Activated CD4-positive, alpha-beta T cell treated with anti-CD3 and anti-CD28 coated beads, Interleukin-2, amount 50 U/mL, for 16 hours (primary cell): Measurements from ENCODE around the gene SFT2D1.
"Not testable (repeated sequence)": the region's sequence is repeated elsewhere in the genome, so short reads cannot be mapped to it uniquely, and the experiment has no call there.

Experiments used
- DNase-seq: peaks from one replicate; pipeline ENCODE4 v3.0.0-alpha.2; 2020

The SFT2D1 gene

DNA sequence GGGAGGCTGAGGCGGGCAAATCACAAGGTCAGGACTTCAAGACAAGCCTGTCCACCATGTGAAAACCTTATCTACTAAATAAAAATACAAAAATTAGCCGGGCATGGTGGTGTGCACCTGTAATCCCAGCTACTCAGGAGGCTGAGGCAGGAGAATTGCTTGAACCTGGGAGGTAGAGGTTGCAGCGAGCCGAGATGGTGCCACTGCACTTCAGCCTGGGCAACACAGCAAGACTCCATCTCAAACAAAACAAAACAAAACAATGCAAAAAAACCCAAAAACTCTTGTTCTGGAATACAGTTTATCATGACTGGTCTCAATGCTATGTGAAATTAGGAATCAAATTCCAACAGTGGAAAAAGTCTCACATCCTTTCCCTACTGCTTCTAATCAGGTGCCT lies 20.1 kb upstream of the SFT2D1 start:
- not testable (repeated sequence) for DNase-seq

DNA sequence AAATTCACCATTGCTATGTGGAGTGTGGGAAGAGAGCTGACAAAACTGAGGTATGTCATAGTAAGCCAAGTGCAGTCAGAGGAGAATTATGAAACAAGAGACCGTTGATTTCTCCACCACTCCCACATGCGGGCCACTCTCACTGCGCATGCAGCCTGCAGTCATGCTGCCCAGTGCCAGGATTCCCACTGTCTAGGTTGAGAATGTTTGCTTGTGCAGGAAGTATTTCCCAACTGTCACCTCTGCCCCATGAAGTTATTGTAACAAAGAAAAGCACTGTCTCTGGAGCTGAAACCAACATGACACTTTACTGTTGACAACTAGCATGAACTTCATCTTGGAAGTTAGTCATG lies 18.7 kb upstream of the SFT2D1 start:
- no peak for DNase-seq

DNA sequence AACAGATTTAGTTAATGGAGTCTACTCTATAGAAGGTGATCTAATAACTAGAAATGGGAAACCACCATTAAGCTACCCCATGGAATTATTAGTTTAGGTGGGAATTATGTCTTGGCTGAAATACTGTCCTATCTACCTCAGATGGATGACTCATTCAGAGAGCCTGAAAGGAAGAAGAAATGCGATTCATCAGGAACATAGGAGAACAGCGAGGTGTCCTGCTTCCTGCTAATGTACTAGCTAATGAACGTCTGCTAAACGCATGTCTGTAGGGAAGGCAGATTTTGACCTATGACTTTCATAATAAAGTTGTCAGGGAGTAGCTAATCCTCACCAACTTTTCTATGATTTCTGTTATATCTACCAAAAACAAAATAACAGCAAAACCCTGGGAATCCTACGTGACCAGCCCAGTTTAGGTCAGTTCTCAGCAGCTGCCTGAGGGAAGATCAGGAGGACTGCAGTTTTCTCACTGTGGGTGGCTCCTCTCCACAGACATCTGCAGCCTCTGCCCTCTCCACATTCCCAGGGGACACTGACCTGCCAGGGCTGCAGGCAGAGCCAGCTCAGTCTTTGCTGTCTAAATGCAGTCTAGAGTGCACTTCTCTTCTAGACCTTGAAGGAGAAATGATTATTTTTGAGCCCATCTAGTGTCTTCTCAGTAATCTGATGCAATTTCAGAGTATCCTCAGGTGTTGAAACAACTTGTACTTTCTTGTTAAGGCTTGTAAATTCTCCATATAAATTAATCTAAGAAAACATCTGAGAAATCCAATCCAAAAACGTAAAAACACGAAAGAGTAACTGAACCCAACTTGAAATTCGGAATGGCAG lies 18.1 kb upstream of the SFT2D1 start:
- DNase-seq, result no peak

DNA sequence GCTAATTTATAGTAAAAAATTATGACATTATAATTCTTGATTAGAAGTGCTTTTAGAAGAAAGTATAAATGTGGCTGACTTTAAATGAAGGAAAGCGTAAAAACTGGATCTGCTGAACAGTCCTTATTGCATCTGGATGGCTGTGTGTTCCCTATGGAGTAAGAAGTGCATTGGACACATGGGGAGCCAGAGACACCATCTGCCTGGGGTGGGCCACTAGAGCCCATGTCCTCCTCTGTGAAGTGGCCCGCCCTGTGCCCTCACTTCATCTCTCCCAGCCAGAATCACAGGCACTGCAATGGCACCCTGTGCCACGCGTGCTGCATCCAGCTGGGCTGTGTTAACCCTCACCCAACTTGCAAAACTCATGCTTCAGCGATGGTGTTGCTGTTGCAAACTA lies 13.2 kb upstream of the SFT2D1 start:
- DNase-seq, result no peak

DNA sequence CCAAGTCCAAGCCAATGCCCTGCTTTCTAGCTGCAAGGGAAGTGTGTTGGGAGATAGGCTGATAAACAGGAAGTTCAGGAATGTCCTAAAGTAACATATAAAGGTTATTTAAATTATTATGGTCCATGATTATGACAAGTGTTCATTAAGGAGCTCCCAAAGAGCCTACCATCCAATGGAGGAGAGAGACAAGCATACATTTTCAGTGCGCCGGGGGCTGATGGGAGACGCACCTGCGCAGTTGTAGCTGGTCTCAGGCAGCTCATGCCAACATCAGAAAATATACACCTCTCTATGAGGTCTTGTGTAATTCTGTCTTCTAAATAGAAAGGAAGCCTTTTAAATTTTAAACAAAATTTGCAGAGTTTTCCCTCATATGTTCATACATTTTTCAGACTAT lies 12.6 kb upstream of the SFT2D1 start:
- no peak for DNase-seq

DNA sequence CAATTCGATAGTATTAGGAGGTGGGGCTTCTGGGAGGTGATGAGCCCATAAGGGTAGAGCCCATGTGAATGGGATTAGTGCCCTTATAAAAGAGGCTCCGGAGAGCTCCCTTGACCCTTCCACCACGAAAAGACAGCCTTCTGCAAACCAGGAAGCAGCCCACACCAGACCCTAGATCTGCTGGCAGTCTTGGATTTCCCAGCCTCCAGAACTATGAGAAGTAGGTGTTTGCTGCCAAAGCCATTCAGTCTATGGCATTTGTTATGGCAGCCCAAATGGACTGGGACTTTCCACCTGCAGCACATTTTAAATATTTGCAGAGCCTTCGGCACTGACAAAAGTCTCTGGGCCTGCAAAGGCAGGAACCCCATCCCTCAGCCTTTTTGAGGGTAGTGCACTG lies 11.8 kb upstream of the SFT2D1 start:
- DNase-seq, result no peak

DNA sequence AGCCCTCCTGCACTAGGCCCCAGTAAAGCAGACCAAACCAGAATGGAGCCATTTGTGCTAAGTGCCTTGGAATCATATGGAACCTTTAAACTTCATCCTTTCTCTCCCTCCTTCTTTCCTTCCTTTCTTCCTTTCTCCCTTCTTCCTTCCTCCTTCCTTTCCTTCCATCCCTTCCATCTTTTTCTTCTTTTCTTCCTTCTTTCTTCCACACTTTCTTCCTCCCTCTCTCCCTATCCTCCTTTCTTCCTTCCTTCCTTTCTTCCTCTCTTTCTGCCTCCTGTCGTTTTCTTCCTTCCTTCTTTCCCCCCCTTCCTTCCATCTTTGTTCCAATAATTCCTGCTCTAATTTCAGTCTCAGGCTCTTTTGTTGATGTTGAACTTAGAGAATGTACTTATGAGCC lies 11.2 kb upstream of the SFT2D1 start:
- no peak for DNase-seq

DNA sequence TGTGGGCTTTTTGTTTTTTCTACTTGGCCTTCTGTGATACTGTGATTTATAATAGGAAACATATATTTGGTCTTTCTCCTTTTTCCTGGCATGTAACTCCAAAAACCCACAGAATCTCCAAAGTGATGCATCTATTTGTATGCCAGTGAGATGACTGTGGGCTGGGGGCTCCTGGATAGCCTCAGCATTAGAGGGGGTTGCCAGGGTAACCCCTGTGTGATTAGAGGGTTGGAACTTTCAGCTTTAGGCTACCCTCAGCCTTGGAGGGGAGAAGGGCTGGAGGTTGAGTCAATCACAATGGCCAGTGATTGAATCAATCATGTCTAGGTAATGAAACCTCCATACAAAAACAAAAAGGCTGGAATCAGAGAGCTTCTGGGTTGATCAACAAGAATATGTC lies 10.6 kb upstream of the SFT2D1 start:
- no peak for DNase-seq

DNA sequence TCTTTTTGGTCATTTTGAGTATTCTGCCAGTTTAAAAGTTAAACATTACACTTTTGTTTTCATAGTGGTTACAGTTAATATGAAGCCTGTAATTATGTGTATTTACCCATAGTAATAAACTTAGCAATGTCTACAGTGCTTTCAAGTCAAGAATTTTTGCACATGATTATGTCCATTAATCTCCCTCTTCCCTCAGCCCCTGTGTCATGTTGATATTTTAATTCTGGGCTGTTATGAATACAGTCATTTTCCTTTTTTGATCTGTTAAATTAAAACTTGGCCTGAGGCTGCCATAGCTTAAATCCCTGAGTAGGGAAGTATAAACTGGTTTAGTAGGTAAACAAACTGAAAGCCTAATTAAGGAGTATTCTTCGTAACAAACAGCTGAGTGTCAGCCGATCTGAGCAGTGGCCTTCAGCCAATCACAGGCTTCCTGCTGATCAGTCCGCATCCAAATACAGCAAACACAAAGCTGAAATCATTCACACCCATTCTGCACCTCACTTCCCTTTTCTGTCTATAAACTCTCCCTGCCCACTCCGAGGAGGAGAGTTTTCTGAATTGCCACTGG lies 9.5 kb upstream of the SFT2D1 start:
- no peak for DNase-seq

DNA sequence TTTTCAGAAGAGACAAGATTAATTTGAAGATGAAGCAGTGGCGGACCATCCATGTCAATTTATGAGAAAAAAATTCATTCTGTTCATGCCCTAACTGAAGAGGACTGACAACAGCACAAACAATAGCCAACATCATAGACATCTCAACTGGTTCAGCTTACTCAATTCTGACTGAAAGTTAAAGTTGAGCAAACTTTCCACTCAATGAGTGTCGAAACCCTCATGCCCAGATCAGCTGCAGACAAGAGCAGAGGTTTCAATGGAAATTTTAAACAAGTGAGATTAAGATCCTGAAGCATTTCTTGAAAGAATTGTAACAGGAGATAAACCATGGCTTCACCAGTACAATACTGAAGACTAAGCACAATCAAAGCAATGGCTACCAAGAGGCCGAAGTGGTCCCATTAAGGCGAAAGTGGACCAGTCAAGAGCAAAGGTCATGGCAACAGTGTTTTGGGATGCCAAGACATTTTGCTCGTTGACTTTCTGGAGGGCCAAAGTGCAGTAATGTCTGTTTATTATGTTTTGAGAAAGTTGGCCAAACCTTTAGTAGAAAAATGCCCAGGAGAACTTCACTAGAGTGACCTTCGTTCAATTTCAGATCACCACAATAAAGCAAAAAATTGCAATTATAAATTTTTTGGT lies 6.1 kb upstream of the SFT2D1 start:
- DNase-seq, result peak; percentile 21

DNA sequence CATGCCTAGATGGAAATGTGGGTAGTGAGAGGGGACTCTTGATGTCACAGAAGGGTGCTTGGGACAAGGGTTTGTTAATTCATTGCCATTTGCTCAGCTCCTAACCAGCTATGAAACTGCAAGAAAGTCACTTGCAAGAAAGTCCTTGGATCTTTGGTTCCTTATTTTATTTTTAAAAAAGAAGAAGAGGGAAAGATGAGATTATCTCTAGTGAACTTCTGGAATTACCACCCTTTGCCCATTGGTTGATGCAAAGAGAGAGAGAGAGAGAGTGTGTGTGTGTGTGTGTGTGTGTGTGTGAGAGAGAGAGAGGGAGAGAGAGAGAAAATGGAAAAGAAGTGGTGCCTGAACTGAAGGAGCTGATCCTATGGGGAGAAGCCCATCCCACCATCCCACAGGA lies 4.6 kb upstream of the SFT2D1 start:
- DNase-seq, result no peak

DNA sequence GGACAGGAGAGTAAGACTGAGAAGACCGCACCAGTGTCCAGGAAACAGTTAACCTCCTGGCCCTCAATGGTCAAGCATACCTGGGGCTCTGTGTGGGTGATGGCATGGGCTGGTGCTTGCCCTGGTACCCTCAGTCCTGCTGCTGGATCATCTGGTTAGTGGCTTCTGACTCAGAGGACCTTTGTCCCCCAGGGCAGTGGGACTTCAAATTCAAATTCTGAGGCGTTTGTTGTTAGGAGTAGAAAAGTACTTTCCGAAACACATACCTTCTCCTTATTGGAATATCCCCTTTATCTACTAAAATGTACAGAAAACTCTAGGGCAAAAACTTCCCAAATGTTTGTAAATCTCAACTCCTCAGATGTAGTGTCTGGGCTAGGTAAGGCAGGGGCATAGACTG lies 4.1 kb upstream of the SFT2D1 start:
- DNase-seq, result no peak

DNA sequence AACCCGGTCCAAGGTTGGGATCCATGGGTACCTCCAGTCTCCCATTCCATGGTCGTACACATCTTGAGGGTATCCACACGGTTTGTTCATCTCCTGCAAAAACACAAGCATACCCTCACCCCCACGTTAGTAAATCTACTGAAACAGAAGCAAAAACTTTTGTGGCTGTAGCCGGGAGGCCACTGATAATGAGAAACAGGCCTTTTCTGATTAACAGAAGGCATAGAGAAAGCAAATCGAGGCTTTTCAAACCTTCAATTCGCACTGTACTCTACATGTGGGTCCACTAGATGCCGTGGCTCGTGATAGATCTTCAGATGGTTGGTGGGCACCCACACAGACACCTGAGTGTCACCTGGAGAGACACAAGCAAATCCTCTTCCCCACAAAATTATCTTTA lies 3.3 kb upstream of the SFT2D1 start:
- not testable (repeated sequence) for DNase-seq

DNA sequence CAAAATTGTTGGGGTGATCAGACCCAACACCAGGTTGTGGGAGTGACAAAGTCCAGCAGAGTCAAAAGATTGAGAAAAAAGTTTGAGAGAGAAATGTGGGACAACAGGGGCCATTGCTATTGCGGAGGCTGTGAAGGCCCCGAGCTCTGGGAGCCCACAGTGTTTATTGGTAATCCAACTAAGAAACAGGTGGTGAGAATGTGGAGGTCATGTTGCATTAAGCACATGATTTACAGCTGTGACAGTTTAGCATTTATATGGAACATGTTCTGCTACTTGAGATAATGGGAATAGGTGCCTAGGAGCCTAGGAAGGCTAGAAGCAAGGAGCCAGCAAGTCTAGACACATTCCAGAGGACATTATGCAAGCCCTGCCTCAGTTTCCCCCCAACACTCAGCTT lies 2.6 kb upstream of the SFT2D1 start:
- DNase-seq, result not testable (repeated sequence)

DNA sequence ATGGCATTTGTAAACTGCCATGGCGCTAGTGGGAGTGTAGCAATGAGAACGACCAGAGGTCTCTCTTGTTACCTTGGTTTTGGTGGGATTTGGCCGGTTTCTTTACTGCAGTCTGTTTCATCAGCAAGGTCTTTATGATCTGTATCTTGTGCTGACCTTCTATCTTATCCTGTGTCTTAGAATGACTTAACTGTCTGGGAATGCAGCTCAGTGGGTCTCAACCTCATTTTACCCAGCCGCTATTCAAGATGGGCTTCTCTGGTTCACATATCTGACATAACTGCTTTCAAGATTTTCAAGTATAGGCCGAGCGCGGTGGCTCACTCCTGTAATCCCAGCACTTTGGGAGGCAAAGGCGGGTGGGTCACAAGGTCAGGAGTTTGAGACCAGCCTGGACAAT lies 1.9 kb upstream of the SFT2D1 start:
- no peak for DNase-seq

DNA sequence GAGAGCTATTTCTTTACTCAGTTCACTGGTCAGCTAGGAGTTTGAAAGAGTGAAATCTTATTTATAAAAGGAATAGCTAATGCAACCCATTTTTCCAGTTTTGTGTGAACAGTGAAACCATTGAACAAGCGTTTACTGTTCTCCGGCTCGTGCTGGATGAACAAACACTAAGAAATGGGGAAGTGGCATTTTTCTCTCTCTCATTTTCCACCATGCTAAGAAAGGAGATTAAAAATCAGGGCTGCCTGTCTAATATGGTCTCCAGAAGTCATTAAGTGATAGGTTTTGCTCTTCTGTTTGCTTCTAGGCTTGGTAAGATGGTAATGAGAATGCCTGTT lies 774 bp upstream of the SFT2D1 start:
- no peak for DNase-seq

DNA sequence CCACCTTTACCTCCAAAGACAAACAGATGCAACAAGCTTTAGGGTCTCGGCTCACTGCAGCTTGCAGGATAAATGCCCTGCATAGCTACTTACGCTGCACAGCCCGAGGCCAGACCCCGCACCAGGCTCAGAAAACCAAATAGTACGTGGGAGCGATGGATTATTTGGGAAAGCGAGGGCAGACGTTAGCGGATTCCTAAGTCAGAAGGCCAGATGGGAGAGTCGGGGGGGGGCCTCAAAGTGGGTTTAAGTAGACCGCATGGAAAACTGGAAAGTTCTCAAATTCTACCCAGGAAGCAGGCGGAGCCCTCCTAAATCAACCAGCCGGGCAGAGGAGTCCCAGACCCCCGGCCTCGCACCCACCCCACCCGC lies 382 bp downstream of the SFT2D1 start:
- no peak for DNase-seq

DNA sequence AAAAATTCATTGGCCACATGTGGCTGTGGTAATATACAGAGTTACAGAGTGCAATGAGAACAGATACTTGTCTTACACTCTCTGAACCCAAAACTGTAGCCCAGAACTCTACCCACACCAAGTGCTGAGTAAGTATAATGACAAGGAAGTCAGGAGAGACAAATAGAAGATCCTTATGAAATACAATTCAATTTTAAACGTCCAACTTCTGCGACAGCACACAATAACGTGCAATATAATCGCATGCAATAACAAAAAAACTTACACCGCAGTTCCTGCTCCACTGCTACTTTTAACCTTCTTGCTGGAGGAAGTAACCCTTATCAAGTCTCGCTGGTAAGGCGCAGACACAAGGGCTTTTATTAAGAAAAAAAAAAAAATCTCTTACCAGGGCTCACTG lies 881 bp downstream of the SFT2D1 start:
- DNase-seq, result no peak

DNA sequence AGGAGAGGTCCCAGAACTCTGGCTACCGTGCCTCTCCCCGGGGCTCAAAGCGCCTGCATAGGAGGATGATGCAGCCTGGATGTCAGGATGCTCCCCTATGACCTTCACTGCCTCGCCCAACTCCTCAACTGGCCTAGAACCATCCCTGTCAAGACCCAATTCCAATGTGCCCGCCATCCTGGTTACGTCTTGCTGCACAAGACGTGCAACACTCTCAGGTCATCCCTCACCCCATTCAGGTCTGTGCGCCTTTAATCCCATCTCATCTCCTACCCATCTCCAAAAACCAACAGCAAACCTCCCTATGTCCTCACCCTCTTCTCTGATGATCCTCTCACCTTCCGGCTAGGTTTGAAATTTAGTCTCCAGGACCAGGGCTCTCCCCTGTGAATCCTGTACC lies 3.5 kb downstream of the SFT2D1 start:
- no peak for DNase-seq

DNA sequence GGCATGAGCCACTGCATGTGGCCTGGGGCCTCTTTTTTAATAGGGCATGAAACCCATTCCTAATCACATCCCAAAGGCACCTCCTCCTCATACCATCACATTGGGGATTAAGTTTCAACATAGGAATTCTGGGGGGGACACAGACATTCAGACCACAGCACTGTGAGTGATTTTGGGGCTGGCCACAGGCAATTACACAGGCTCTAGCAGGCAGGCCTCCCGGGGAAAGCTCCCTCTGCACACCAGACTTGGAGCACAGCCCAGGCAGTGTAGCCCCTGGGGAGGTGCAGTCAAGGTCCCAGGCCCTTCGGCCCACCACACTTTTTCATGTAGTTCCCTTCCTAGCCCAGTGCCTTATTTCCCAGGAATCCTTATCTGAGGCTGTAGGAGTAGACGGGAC lies 5.5 kb downstream of the SFT2D1 start:
- DNase-seq, result no peak

DNA sequence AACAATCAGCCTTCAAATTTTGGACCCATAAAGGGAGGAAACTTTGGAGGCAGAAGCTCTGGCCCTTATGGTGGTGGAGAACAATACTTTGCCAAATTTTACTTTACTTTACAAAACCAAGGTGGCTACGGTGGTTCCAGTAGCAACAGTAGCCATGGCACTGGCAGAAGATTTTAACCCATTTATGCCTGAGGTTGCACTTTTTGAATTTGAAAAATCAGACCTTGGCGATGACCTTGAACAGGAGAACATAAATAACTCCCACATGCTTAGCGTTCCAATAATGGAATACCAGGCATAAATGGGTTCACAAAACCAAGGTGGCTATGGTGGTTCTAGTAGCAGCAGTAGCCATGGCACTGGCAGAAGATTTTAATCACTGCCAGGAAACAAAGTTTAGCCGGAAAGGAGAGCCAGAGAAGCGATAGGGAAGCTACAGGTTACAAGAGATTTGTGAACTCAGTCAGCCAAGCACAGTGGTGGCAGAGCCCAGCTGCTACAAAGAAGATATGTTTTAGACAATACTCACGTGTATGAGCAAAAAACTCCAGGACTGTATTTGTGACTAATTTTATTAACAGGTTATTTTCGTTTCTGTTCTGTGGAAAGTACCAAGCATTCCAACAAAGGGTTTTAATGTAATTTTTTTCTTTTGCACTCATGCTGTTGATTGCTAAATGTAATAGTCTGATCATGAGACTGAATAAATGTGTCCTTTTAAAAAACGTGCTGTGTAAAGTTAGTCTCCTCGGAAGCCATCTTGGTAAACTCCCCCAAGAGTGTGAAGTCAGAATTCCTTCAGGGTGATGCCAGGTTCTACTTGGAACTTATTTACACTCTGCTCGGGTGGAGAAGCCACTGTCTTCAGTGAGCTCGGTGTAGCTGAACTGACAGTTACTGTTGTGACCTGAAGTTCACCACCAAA lies 6.7 kb downstream of the SFT2D1 start:
- peak; percentile 16 for DNase-seq

DNA sequence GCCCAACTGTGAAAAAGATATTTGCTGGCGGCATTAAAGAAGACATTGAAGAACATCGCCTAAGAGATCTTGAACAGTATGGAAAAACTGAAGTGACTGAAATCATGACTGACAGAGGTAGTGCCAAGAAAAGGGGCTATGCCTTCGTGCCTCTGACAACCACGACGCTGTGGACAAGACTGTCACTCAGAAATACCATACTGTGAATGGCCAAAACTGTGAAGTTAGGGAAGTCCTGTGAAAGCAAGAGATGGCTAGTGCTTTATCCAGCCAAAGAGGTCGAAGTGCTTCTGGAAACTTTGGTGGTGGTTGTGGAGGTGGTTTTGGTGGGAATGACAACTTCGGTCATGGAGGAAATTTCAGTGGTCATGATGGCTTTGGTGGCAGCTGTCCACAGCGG lies 7.5 kb downstream of the SFT2D1 start:
- DNase-seq, result no peak

DNA sequence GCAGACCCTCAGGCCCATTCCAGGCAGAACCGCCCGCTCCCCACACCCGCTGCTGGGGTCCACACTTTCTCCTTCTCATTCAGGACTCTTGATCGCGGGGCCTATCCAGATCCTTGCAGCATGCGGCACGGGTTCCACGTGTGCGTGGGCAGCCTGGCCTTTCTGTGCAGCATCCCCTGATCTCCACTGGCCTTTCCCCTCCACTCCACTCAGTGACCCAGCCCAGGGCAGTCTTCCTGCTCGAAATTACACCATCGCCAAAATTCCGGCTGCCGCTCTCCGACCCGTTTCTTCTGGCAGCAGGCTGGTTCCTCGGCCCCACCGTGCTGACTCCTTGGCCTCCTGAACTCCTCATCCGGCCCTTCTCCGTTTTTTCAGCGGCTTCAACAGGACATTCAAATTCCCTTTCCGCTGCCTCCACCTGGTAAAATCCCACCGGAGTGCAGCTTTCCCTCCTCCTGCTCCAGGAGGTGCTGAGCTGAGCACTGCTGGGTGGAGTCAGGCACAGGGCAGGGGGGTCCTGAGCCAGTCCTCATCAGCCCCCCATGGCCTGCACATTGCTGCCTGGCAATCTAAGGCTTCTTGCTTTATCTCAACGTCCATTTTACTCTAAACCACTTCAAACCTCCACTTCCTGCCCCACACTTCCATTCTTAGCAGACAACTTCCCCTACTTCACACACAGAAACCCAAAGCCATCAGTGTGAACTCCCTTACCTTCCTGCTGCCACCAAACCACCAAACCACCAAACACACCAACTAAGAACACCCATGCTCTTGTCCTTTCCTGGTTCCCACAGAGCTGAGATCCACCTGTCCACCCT lies 9.0 kb downstream of the SFT2D1 start:
- DNase-seq, result peak; percentile 69
